Measurements from ENCODE around the gene ADA. TPM values are rescaled to one million over a fixed set of nuclear protein-coding genes. Genes with fewer than 3 reads are reported as not detected.
"Not testable (repeated sequence)": the region's sequence is repeated elsewhere in the genome, so short reads cannot be mapped to it uniquely, and the experiment has no call there.

Gene ADA
- total RNA-seq, 1 donor = 15.9 TPM

- no peak for TF ChIP-seq CTCF (IDR thresholded peaks at IDR 0.05; ENCODE audit: extremely low read depth, low read depth, low read length)
- Histone ChIP-seq H3K27ac (ENCODE audit: low read depth, low read length) (no peak overlapping the region), H3K27me3 (ENCODE audit: insufficient read depth, low read length) (no peaks in the 10 kb centered on the region), H3K36me3 (ENCODE audit: insufficient read depth, low read length) (peaks cover 11% of the 10 kb centered on the region), H3K4me2 (ENCODE audit: insufficient read depth, low read length) (no peak overlapping the region), H3K4me3 (ENCODE audit: insufficient read depth, low read length) (no peak overlapping the region), H3K9me3 (ENCODE audit: low read depth, low read length) (no peaks in the 10 kb centered on the region), H2AFZ (ENCODE audit: low read length) (no peak overlapping the region), H3K79me2 (ENCODE audit: insufficient read depth, low read length) (peaks cover 17% of the 10 kb centered on the region), H3K4me1 (ENCODE audit: insufficient read depth, low read length) (peaks cover 10% of the 10 kb centered on the region), H4K20me1 (ENCODE audit: insufficient read depth, low read length) (peaks cover 7% of the 10 kb centered on the region)
- no peak for DNase-seq (ENCODE audit: insufficient read length, low spot score, missing footprints)
These were observed 59.1 kb downstream of the ADA start for GRCh38 chr20:44592366-44592765.

- peak; percentile 38 for DNase-seq (ENCODE audit: insufficient read length, low spot score, missing footprints)
- no peak overlapping the region for H2AFZ ChIP-seq (ENCODE audit: low read length)
These were observed 60.3 kb downstream of the ADA start for GRCh38 chr20:44590980-44591778.

GRCh38 chr20:44589537-44589936, 62.0 kb downstream of the ADA start:
- Histone ChIP-seq H4K20me1 (ENCODE audit: insufficient read depth, low read length) (peaks cover 3% of the 10 kb centered on the region), H3K79me2 (ENCODE audit: insufficient read depth, low read length) (peaks cover 40% of the 10 kb centered on the region), H3K4me3 (ENCODE audit: insufficient read depth, low read length) (no peak overlapping the region), H2AFZ (ENCODE audit: low read length) (no peak overlapping the region), H3K4me2 (ENCODE audit: insufficient read depth, low read length) (no peak overlapping the region), H3K36me3 (ENCODE audit: insufficient read depth, low read length) (peaks cover 11% of the 10 kb centered on the region), H3K27ac (ENCODE audit: low read depth, low read length) (no peak overlapping the region), H3K27me3 (ENCODE audit: insufficient read depth, low read length) (no peaks in the 10 kb centered on the region), H3K9me3 (ENCODE audit: low read depth, low read length) (no peaks in the 10 kb centered on the region), H3K4me1 (ENCODE audit: insufficient read depth, low read length) (peaks cover 15% of the 10 kb centered on the region)
- no peak for TF ChIP-seq CTCF (IDR thresholded peaks at IDR 0.05; ENCODE audit: extremely low read depth, low read depth, low read length)
- no peak for DNase-seq (ENCODE audit: insufficient read length, low spot score, missing footprints)

More at GRCh38 chr20:44590980-44591778, 60.3 kb downstream of the ADA start:
- H3K27me3 ChIP-seq (ENCODE audit: insufficient read depth, low read length) = no peaks in the 10 kb centered on the region
- peaks cover 11% of the 10 kb centered on the region for H3K36me3 ChIP-seq (ENCODE audit: insufficient read depth, low read length)
- H3K79me2 ChIP-seq (ENCODE audit: insufficient read depth, low read length) = peaks cover 27% of the 10 kb centered on the region
- H3K4me1 ChIP-seq (ENCODE audit: insufficient read depth, low read length) = peaks cover 20% of the 10 kb centered on the region
- H3K27ac ChIP-seq (ENCODE audit: low read depth, low read length) = no peak overlapping the region
- H4K20me1 ChIP-seq (ENCODE audit: insufficient read depth, low read length) = peaks cover 3% of the 10 kb centered on the region
- no peak overlapping the region for H3K4me2 ChIP-seq (ENCODE audit: insufficient read depth, low read length)
- no peak overlapping the region for H3K4me3 ChIP-seq (ENCODE audit: insufficient read depth, low read length)
- H3K9me3 ChIP-seq (ENCODE audit: low read depth, low read length) = no peaks in the 10 kb centered on the region
- no peak for TF ChIP-seq CTCF (IDR thresholded peaks at IDR 0.05; ENCODE audit: extremely low read depth, low read depth, low read length)

GRCh38 chr20:44588321-44588720, 63.2 kb downstream of the ADA start:
- peaks cover 16% of the 10 kb centered on the region for H3K4me1 ChIP-seq (ENCODE audit: insufficient read depth, low read length)
- H3K9me3 ChIP-seq (ENCODE audit: low read depth, low read length); H3K4me2 ChIP-seq (ENCODE audit: insufficient read depth, low read length); H4K20me1 ChIP-seq (ENCODE audit: insufficient read depth, low read length); H3K27me3 ChIP-seq (ENCODE audit: insufficient read depth, low read length); DNase-seq (ENCODE audit: insufficient read length, low spot score, missing footprints); H3K27ac ChIP-seq (ENCODE audit: low read depth, low read length); H3K4me3 ChIP-seq (ENCODE audit: insufficient read depth, low read length); H2AFZ ChIP-seq (ENCODE audit: low read length): not testable (repeated sequence)
- peaks cover 48% of the 10 kb centered on the region for H3K79me2 ChIP-seq (ENCODE audit: insufficient read depth, low read length)
- H3K36me3 ChIP-seq (ENCODE audit: insufficient read depth, low read length) = peaks cover 11% of the 10 kb centered on the region
